Effector memory CD8-positive, alpha-beta T cell (primary cell): ENCODE data around the gene KLHL4.
"Not testable (repeated sequence)": the region's sequence is repeated elsewhere in the genome, so short reads cannot be mapped to it uniquely, and the experiment has no call there.

Experiments used
- ATAC-seq: fragments of 150-1000 bp; cut with Tn5 transposase; replicated peaks from 2 replicates; pipeline ENCODE4 v1.10.0; 2021; ENCODE audit warnings: mild to moderate bottlenecking, moderate library complexity
- DNase-seq, 3 experiments: peaks; one replicate each; pipeline ENCODE4 v3.0.0; 2021
- H3K27ac Mint-ChIP-seq, 2 donors: one replicate each; pipeline ENCODE4 v1.8.0; 2022; ENCODE audit warnings: mild to moderate bottlenecking in 2 of 2, mixed read lengths in 2 of 2, moderate library complexity in 2 of 2
- H3K27me3 Mint-ChIP-seq, 2 donors: one replicate each; pipeline ENCODE4 v1.8.0; 2022; ENCODE audit warnings: mixed read lengths in 2 of 2
- H3K36me3 Mint-ChIP-seq: one replicate; pipeline ENCODE4 v1.8.0; 2022; ENCODE audit warnings: mild to moderate bottlenecking, moderate library complexity, mixed read lengths; ENCODE audit not compliant: insufficient read depth
- H3K4me1 Mint-ChIP-seq, 2 donors: one replicate each; pipeline ENCODE4 v1.8.0; 2022; ENCODE audit warnings: low read depth in 2 of 2, mixed read lengths in 2 of 2
- H3K4me3 Mint-ChIP-seq, 2 donors: one replicate each; pipeline ENCODE4 v1.8.0; 2022; ENCODE audit warnings: mild to moderate bottlenecking in 2 of 2, mixed read lengths in 2 of 2, moderate library complexity in 2 of 2
- H3K9me3 Mint-ChIP-seq, 2 donors: one replicate each; pipeline ENCODE4 v1.8.0; 2022; ENCODE audit warnings: mixed read lengths in 2 of 2
- total RNA-seq, 9 experiments: gene quantifications; one replicate each; lab custom pipeline; 2026; lab: John Stamatoyannopoulos, UW

KLHL4 gene, protein sequence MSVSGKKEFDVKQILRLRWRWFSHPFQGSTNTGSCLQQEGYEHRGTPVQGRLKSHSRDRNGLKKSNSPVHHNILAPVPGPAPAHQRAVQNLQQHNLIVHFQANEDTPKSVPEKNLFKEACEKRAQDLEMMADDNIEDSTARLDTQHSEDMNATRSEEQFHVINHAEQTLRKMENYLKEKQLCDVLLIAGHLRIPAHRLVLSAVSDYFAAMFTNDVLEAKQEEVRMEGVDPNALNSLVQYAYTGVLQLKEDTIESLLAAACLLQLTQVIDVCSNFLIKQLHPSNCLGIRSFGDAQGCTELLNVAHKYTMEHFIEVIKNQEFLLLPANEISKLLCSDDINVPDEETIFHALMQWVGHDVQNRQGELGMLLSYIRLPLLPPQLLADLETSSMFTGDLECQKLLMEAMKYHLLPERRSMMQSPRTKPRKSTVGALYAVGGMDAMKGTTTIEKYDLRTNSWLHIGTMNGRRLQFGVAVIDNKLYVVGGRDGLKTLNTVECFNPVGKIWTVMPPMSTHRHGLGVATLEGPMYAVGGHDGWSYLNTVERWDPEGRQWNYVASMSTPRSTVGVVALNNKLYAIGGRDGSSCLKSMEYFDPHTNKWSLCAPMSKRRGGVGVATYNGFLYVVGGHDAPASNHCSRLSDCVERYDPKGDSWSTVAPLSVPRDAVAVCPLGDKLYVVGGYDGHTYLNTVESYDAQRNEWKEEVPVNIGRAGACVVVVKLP
- 0 to 10.2 (median 0.63) reads per million in 9 experiments for total RNA-seq

DNA sequence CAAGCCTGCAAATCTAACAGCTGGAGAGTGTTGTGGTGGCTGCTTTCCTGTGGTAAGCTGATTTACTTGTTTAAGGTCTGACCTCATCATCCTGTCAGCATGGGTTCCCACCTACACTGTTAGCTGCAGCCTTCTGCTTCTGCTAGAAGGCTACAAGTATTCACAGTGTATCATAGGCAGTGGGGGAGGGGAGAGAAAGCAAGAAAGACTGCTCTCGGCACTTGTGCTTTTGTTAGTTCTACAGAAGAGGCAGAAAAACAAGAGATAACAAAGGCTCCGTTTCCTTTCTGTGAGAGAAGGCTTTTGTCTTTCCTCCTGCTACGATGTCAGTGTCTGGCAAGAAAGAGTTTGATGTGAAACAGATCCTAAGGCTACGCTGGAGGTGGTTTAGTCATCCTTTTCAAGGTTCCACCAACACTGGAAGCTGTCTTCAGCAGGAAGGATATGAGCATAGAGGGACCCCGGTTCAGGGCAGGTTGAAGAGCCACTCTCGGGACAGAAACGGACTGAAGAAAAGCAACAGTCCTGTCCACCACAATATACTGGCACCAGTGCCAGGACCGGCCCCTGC, at the start of gene KLHL4:
Gene KLHL4, plus strand, starts transcription at position 232 of the 571 bp plus-strand sequence. Its CDS starts 92 bp downstream, at position 324.
- Mint-ChIP-seq H3K4me3 (peak within 1 kb of the TSS in 1 of 2 donors; percentile 17), H3K9me3 (no peaks in the 10 kb centered on the region), H3K36me3 (no peaks in the 10 kb centered on the region), H3K27me3 (no peaks in the 10 kb centered on the region), H3K27ac (no peak within 1 kb of the TSS), H3K4me1 (no peaks in the 10 kb centered on the region)
- DNase-seq: no peak
- ATAC-seq: no peak

DNA sequence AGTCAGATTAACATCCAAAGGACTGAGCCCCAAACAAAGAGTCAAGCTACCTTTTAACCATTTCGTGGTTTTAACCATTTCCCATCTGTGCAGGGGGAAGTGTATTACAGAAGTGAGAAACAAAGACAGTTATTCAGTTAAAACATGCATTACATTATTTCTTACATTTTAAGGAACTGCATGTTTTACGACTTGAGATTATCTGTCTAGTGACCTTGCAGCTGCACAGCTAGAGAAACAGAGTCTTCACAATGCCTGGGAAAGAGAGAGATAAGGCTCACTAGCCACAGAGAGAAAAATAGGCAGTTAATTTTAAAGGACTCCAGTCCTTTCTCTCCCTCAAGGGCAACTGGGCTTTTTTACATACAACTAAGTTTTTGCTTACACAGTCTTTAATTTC, 48.7 kb upstream of the KLHL4 start:
- H3K27me3 Mint-ChIP-seq: no peaks in the 10 kb centered on the region
- H3K4me3 Mint-ChIP-seq: no peak overlapping the region
- DNase-seq (no peak), ATAC-seq (no peak)
- no peaks in the 10 kb centered on the region for H3K36me3 Mint-ChIP-seq
- no peak overlapping the region for H3K27ac Mint-ChIP-seq
- no peaks in the 10 kb centered on the region for H3K9me3 Mint-ChIP-seq
- H3K4me1 Mint-ChIP-seq: no peaks in the 10 kb centered on the region

GRCh38 chrX:87475793-87476192, 41.8 kb upstream of the KLHL4 start:
- H3K9me3 Mint-ChIP-seq: peaks cover 0 to 7% of the 10 kb centered on the region in 2 donors
- no peaks in the 10 kb centered on the region for H3K36me3 Mint-ChIP-seq
- H3K27ac Mint-ChIP-seq: no peak overlapping the region
- H3K4me3 Mint-ChIP-seq: no peak overlapping the region
- ATAC-seq: no peak
- no peak for DNase-seq
- no peaks in the 10 kb centered on the region for H3K4me1 Mint-ChIP-seq
- H3K27me3 Mint-ChIP-seq: no peaks in the 10 kb centered on the region

DNA sequence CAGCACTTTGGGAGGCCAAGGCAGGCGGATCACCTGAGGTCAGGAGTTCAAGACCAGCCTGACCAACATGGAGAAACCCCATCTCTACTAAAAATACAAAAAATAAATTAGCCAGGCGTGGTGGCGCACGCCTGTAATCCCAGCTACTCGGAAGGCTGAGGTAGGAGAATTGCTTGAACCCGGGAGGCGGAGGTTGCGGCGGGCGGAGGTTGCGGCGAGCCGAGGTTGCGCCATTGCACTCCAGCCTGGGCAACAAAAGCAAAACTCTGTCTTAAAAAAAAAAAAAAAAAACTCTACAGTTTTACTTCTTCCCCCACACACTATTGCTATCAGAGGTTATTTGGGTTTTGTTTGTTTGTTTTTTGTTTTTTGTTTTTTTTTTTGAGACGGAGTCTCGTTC, 38.9 kb upstream of the KLHL4 start:
- not testable (repeated sequence) for DNase-seq, H3K4me3 Mint-ChIP-seq, H3K27ac Mint-ChIP-seq, H3K9me3 Mint-ChIP-seq, H3K36me3 Mint-ChIP-seq, H3K27me3 Mint-ChIP-seq, ATAC-seq, H3K4me1 Mint-ChIP-seq

DNA sequence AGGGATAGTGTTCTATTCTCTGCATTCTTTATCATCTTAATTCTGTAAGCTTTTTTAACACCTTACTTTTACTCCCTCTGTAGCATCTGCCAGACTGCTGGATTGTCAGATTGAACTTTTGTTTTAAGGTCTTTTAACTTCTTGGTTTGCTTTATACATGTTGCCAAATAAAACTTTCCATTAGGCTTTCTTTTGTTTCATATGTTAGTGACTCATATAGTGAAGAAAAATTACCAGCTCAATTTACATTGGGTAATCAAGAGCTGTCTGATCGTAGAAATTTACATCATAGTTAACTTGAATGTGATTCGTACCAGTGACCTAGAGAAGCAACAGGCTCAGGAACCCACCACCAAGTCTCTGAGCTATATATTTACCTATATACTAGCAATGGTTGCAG, 28.5 kb upstream of the KLHL4 start:
- Mint-ChIP-seq H3K36me3 (no peaks in the 10 kb centered on the region), H3K9me3 (peaks cover 0 to 1% of the 10 kb centered on the region in 2 donors), H3K4me3 (no peak overlapping the region), H3K27me3 (no peaks in the 10 kb centered on the region), H3K4me1 (no peaks in the 10 kb centered on the region), H3K27ac (no peak overlapping the region)
- ATAC-seq (no peak), DNase-seq (no peak)

- DNase-seq (no peak), ATAC-seq (no peak)
- H3K27me3 Mint-ChIP-seq: no peaks in the 10 kb centered on the region
- H3K27ac Mint-ChIP-seq: no peak overlapping the region
- H3K4me1 Mint-ChIP-seq: no peaks in the 10 kb centered on the region
- H3K4me3 Mint-ChIP-seq: no peak overlapping the region
- no peaks in the 10 kb centered on the region for H3K9me3 Mint-ChIP-seq
- H3K36me3 Mint-ChIP-seq: no peaks in the 10 kb centered on the region
Measured at GRCh38 chrX:87515836-87516235, 1.8 kb upstream of the KLHL4 start.

- no peak overlapping the region for H3K27ac Mint-ChIP-seq
- no peaks in the 10 kb centered on the region for H3K9me3 Mint-ChIP-seq
- ATAC-seq: no peak
- H3K4me1 Mint-ChIP-seq: no peaks in the 10 kb centered on the region
- no peaks in the 10 kb centered on the region for H3K27me3 Mint-ChIP-seq
- DNase-seq: no peak
- no peak overlapping the region for H3K4me3 Mint-ChIP-seq
- no peaks in the 10 kb centered on the region for H3K36me3 Mint-ChIP-seq
Measured at GRCh38 chrX:87516717-87517121, 883 bp upstream of the KLHL4 start.

DNA sequence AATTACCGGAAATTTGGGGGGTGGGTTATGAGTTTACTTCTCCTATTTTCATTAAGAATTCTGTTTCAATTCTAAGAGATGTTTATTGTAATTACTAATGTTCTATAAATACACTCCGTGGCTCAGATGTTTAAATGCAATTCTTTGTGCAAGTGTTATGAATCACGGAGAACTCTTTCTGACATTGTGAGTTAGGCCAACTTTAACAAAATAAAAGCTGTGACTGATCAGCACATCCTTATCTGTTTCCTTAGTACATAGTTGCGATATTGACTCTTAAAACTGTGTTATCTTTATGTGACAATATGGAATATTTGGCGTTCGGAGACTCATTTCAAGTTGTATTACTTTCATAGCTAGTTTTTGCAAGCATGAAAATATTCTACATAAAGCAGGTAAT, 902 bp downstream of the KLHL4 start:
- Mint-ChIP-seq H3K36me3 (no peaks in the 10 kb centered on the region), H3K27ac (no peak overlapping the region), H3K27me3 (no peaks in the 10 kb centered on the region), H3K9me3 (no peaks in the 10 kb centered on the region), H3K4me1 (no peaks in the 10 kb centered on the region), H3K4me3 (no peak overlapping the region)
- DNase-seq (no peak), ATAC-seq (no peak)

GRCh38 chrX:87525771-87526229, 8.2 kb downstream of the KLHL4 start:
- no peak for DNase-seq
- Mint-ChIP-seq H3K4me1 (no peaks in the 10 kb centered on the region), H3K9me3 (no peaks in the 10 kb centered on the region), H3K27ac (no peak overlapping the region), H3K36me3 (no peaks in the 10 kb centered on the region), H3K27me3 (no peaks in the 10 kb centered on the region), H3K4me3 (no peak overlapping the region)
- no peak for ATAC-seq

DNA sequence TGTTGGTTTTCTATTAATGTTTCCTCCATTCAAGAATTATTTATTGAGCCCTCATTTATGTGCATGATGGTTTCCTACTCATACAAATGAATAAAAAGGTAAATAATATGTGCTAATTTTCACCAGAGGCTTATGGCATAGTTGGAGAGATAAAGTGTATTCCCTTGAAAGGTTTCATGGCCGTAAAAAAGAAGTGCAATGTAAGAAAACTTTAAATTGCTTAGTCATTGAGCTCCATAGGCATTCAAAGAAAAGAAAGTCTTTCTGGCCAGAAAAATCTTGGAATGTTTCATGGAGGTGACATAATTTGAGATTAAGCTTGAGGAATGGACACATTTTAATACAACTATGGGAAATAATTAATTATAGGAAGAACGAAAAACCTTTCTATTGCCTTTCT, 8.7 kb downstream of the KLHL4 start:
- no peaks in the 10 kb centered on the region for H3K36me3 Mint-ChIP-seq
- no peaks in the 10 kb centered on the region for H3K4me1 Mint-ChIP-seq
- no peak overlapping the region for H3K4me3 Mint-ChIP-seq
- DNase-seq (no peak), ATAC-seq (no peak)
- no peaks in the 10 kb centered on the region for H3K9me3 Mint-ChIP-seq
- no peak overlapping the region for H3K27ac Mint-ChIP-seq
- H3K27me3 Mint-ChIP-seq: no peaks in the 10 kb centered on the region

DNA sequence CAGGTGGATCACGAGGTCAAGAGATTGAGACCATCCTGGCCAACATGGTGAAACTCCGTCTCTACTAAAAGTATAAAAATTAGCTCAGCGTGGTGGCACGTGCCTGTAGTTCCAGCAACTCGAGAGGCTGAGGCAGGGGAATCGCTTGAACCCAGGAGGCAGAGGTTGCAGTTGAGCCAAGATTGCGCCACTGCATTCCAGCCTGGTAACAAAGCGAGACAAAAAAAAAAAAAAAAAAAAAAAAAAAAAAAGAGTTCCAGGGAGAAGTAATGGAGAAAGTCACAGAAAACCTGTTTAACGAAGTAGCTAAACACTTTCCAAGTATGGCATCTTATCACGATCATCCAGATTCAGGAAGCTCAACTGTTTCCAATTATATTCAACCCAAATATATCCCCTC, 10.9 kb downstream of the KLHL4 start:
- H3K4me3 Mint-ChIP-seq: no peak overlapping the region
- H3K27ac Mint-ChIP-seq: no peak overlapping the region
- H3K9me3 Mint-ChIP-seq: no peaks in the 10 kb centered on the region
- ATAC-seq: no peak
- H3K27me3 Mint-ChIP-seq: no peaks in the 10 kb centered on the region
- no peak for DNase-seq
- H3K4me1 Mint-ChIP-seq: no peaks in the 10 kb centered on the region
- H3K36me3 Mint-ChIP-seq: no peaks in the 10 kb centered on the region

- peaks cover 0 to 3% of the 10 kb centered on the region in 2 donors for H3K9me3 Mint-ChIP-seq
- no peak overlapping the region for H3K27ac Mint-ChIP-seq
- H3K27me3 Mint-ChIP-seq: no peaks in the 10 kb centered on the region
- no peaks in the 10 kb centered on the region for H3K36me3 Mint-ChIP-seq
- no peaks in the 10 kb centered on the region for H3K4me1 Mint-ChIP-seq
- DNase-seq: no peak
- H3K4me3 Mint-ChIP-seq: no peak overlapping the region
- ATAC-seq: no peak
Measured at GRCh38 chrX:87571964-87572363, 54.4 kb downstream of the KLHL4 start.

GRCh38 chrX:87572901-87573300, 55.3 kb downstream of the KLHL4 start:
- ATAC-seq (no peak), DNase-seq (no peak)
- H3K9me3 Mint-ChIP-seq: peaks cover 0 to 3% of the 10 kb centered on the region in 2 donors
- no peaks in the 10 kb centered on the region for H3K27me3 Mint-ChIP-seq
- H3K4me1 Mint-ChIP-seq: no peaks in the 10 kb centered on the region
- H3K4me3 Mint-ChIP-seq: no peak overlapping the region
- no peaks in the 10 kb centered on the region for H3K36me3 Mint-ChIP-seq
- H3K27ac Mint-ChIP-seq: no peak overlapping the region

- no peak overlapping the region for H3K27ac Mint-ChIP-seq
- no peak overlapping the region for H3K4me3 Mint-ChIP-seq
- H3K27me3 Mint-ChIP-seq: no peaks in the 10 kb centered on the region
- H3K9me3 Mint-ChIP-seq: peaks cover 0 to 2% of the 10 kb centered on the region in 2 donors
- no peaks in the 10 kb centered on the region for H3K4me1 Mint-ChIP-seq
- ATAC-seq (no peak), DNase-seq (no peak)
- H3K36me3 Mint-ChIP-seq: no peaks in the 10 kb centered on the region
Measured at GRCh38 chrX:87578978-87579377, 61.4 kb downstream of the KLHL4 start.
